Fibroblast of the aortic adventitia (primary cell): ENCODE measurements around the gene RIC8A. TPM values are rescaled to one million over a fixed set of nuclear protein-coding genes. Genes with fewer than 3 reads are reported as not detected.

Source experiments
- DNase-seq: peaks from one replicate; pipeline ENCODE4 v3.0.0-alpha.2; 2010; ENCODE audit warnings: low read depth
- H3K4me3 ChIP-seq: 2 replicates; pipeline ENCODE4 v1.5.1; 2011; ENCODE audit warnings: low read depth, mild to moderate bottlenecking, control low read depth, low read length, moderate library complexity
- total RNA-seq: library from RNA; depleted of rRNA; stranded (reverse); fragments of >200 nt; gene quantifications from 2 replicates; pipeline ENCODE4 v1.2.3, GENCODE V29; 2012; ENCODE audit warnings: low replicate concordance
- TF ChIP-seq, protein P1 (sequence below): IDR thresholded peaks from 2 replicates; pipeline ENCODE4 v1.5.1; 2011; ENCODE audit warnings: mild to moderate bottlenecking, low read length, control low read depth, inconsistent platforms; ENCODE audit not compliant: insufficient read depth

RIC8A gene
- total RNA-seq, 1 donor: 148 TPM

DNA sequence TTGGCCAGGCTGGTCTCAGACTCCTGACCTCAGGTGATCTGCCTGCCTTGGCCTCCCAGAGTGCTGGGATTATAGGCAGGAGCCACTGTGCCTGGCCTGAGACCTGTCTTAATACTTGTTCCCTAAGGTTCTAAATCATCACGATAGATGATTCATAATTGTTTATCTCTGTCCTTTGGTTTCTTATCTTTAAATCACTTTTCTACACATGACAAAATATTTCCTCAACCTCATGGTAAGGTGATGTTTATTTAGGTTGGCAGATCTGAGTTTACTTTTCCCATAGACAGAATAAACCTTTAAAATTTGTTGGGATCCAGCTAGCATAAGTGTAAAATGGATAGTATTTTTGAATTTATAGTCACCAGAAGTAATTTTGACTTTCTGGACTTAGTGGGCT is 32.8 kb downstream of the RIC8A start:
- TF ChIP-seq, protein P1, sequence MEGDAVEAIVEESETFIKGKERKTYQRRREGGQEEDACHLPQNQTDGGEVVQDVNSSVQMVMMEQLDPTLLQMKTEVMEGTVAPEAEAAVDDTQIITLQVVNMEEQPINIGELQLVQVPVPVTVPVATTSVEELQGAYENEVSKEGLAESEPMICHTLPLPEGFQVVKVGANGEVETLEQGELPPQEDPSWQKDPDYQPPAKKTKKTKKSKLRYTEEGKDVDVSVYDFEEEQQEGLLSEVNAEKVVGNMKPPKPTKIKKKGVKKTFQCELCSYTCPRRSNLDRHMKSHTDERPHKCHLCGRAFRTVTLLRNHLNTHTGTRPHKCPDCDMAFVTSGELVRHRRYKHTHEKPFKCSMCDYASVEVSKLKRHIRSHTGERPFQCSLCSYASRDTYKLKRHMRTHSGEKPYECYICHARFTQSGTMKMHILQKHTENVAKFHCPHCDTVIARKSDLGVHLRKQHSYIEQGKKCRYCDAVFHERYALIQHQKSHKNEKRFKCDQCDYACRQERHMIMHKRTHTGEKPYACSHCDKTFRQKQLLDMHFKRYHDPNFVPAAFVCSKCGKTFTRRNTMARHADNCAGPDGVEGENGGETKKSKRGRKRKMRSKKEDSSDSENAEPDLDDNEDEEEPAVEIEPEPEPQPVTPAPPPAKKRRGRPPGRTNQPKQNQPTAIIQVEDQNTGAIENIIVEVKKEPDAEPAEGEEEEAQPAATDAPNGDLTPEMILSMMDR: no peak
- DNase-seq: no peak
- no peak overlapping the region for H3K4me3 ChIP-seq

DNA sequence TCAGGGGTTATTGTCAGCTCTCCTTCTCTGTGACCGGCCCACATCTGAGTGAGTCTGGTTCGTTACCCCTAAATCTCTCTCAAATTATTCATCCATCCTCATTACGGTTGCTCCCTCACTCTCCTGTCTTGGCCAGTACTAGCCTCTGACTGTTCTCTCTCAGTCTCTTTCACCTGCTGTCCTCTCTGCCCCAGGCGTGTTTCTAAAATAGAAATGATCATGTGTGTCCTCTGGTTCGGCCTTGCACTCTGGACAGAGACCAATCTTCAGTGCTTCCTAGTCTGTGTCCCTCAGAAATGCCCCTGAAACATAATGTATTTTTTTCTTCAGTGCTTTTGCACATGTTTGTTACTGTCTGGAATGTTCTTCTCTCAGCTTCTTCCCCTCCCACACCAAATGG is 34.1 kb downstream of the RIC8A start:
- TF ChIP-seq, protein P1: no peak
- no peak for DNase-seq
- no peak overlapping the region for H3K4me3 ChIP-seq

DNA sequence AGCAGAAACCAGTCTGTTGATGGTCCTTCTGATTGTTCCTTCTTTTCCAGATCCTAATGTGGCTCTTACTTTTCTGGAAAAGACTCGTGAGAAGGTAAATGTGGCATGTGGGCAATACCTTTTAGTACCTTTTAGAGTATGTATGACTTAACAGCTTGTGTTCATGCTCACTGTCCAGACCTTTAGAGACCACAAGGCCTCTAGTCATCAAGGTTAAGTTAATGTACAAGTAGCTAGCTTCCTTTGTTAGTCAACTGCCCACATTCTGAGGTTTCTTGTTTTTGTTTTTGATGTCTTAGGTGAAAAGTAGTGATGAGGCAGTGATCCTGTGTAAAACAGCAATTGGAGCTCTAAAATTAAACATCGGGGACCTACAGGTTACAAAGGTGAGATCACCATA is 36.9 kb downstream of the RIC8A start:
- TF ChIP-seq, protein P1: no peak
- DNase-seq: no peak
- no peak overlapping the region for H3K4me3 ChIP-seq

DNA sequence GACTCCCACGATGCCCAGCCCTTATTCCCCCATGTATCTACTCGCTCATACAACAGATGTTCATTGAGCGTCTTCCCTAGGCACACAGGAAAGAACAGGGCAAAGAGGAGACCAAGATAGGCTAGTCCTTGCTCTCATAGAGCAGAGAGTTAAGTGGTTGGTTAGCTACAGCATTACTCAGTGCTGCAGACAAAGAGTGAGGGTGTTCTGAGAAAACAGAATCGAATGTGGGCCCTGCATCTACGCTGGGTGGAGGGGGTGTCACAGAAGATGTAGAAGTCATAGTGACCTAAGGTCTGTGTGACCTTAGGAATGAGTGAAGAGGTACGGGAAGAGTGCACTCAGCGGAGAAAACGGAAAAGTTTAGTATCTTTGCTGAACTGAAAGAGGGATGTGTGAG is 41.6 kb downstream of the RIC8A start:
- TF ChIP-seq, protein P1: no peak
- no peak for DNase-seq
- no peak overlapping the region for H3K4me3 ChIP-seq

DNA sequence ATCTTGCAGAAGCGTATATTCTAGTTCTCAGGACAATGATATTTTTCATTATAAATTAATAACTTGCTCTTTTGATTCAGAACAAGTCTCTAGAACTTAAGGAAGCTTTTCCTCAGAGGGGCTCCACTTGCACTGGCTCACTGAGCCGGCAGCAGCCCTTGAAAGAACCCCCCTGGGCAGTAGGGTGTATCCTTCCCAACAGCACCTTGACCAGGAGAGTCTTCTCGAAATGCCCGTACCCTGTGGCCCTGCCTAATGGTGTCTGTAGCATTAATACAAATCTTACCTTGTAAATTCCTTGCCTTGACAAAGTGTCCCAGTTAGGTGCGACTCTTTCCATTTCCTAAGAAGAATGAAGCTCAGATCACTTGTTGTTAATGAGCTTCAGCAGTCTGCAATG is 42.8 kb downstream of the RIC8A start:
- no peak overlapping the region for H3K4me3 ChIP-seq
- TF ChIP-seq, protein P1: no peak
- no peak for DNase-seq

DNA sequence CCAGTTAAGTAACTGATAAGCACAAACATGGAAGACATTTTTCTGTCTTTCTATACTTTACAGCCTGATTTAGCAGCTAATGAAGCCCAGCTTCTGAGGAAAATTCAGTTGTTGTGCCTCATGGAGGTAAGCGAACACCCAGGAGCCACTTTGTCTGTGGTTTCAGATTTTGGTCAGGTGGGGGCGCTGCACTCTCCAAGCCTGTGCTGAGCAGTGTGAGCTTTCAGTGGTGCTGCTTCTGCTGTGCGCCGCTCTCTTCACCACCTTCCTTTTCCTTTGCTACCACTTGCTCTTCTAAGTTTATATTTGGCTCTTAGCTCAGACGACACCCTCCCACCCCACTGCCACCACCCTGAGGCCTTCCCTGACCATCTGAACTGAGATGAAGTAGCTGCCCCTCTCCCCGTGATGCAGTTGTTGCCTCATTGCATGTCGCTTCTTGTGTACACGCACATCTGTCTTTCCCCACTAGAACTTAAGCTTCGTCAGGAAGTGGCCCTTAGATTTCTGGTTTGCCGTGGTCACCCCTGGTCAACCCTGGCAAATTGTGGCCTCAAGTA is 43.3 kb downstream of the RIC8A start:
- no peak overlapping the region for H3K4me3 ChIP-seq
- peak; percentile 58 for DNase-seq
- TF ChIP-seq, protein P1: peak; percentile 66

DNA sequence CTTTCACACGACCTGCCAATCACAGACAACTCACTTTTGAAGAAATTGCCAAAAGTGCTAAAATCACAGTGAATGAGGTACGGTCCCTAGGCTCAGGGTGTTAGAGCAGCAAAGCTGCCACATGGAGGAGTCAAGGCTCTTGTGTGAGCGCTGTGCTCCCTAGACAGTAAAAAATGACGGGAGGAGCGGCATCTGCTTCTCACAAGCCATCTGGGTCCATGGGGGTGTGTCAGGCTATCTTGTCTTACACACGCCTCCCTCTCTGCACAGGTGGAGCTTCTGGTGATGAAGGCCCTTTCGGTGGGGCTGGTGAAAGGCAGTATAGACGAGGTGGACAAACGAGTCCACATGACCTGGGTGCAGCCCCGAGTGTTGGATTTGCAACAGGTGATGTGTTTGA is 44.0 kb downstream of the RIC8A start:
- no peak for DNase-seq
- H3K4me3 ChIP-seq: no peak overlapping the region
- TF ChIP-seq, protein P1: no peak
